HG02623 (cell line): Measurements from ENCODE around the gene HGF.
"Not testable (repeated sequence)": the region's sequence is repeated elsewhere in the genome, so short reads cannot be mapped to it uniquely, and the experiment has no call there.

Experiments used
- ATAC-seq: cut with Tn5 transposase; IDR thresholded peaks from one replicate; pipeline ENCODE4 v1.9.1; 2021; ENCODE audit warnings: moderate library complexity; ENCODE audit not compliant: unreplicated experiment

The HGF gene

GRCh38 chr7:81725003-81725811 is 44.6 kb downstream of the HGF start:
- no peak for ATAC-seq

- ATAC-seq: not testable (repeated sequence)
Measured at GRCh38 chr7:81722250-81722649, 47.6 kb downstream of the HGF start.

GRCh38 chr7:81721437-81721836 is 48.4 kb downstream of the HGF start:
- ATAC-seq: no peak

- ATAC-seq: no peak
Measured at GRCh38 chr7:81719865-81720264, 50.0 kb downstream of the HGF start.

- ATAC-seq: no peak
Measured at GRCh38 chr7:81715984-81716588, 53.8 kb downstream of the HGF start.

- no peak for ATAC-seq
Measured at GRCh38 chr7:81714306-81714705, 55.5 kb downstream of the HGF start.

- ATAC-seq: no peak
Measured at GRCh38 chr7:81710751-81711150, 59.1 kb downstream of the HGF start.

GRCh38 chr7:81709836-81710235 is 60.0 kb downstream of the HGF start:
- no peak for ATAC-seq

- no peak for ATAC-seq
Measured at GRCh38 chr7:81707966-81708365, 61.9 kb downstream of the HGF start.

GRCh38 chr7:81707196-81707595 is 62.7 kb downstream of the HGF start:
- no peak for ATAC-seq

- ATAC-seq: no peak
Measured at GRCh38 chr7:81705206-81705605, 64.6 kb downstream of the HGF start.

GRCh38 chr7:81704595-81704994 is 65.3 kb downstream of the HGF start:
- ATAC-seq: no peak

- no peak for ATAC-seq
Measured at GRCh38 chr7:81698965-81699364, 70.9 kb downstream of the HGF start.

- ATAC-seq: no peak
Measured at GRCh38 chr7:81694711-81695110, 75.1 kb downstream of the HGF start.

- ATAC-seq: no peak
Measured at GRCh38 chr7:81693894-81694293, 76.0 kb downstream of the HGF start.

- ATAC-seq: no peak
Measured at GRCh38 chr7:81693080-81693479, 76.8 kb downstream of the HGF start.

GRCh38 chr7:81692146-81692905 is 77.5 kb downstream of the HGF start:
- ATAC-seq: no peak

- no peak for ATAC-seq
Measured at GRCh38 chr7:81691199-81691821, 78.5 kb downstream of the HGF start.

GRCh38 chr7:81690688-81691087 is 79.2 kb downstream of the HGF start:
- ATAC-seq: no peak

GRCh38 chr7:81690251-81690650 is 79.6 kb downstream of the HGF start:
- ATAC-seq: no peak

GRCh38 chr7:81688622-81689411 is 81.0 kb downstream of the HGF start:
- ATAC-seq: no peak
